Measurements from ENCODE around the gene IGFBP5. TPM values are rescaled to one million over a fixed set of nuclear protein-coding genes. Genes with fewer than 3 reads are reported as not detected.

IGFBP5 gene
- polyA plus RNA-seq, 1 of the 3 experiments (the other 2 are of a cell fraction), result 323 TPM

DNA sequence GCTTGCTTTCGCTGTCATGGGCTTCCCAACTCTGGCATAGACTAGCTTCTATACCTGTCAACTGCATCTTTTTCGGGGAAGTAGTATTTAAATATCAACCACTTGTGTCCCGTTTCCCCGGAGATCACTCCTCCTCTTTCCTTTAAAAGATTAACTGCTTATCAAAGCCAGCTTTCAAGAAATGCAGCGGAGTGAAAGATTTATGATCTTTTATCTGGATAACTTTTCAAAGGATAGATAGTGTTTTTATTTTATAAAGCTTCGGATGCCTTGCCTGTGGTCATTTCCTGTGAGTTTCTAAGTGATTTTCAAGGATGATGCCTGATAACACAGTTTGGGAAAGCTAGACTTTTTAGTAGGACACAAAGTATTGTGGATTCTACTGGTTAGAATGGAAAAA is 2.9 kb upstream of the IGFBP5 start:
- Histone ChIP-seq H2AFZ (ENCODE audit: low read depth) (no peak overlapping the region; the same call in 1 of the 2 replicates), H3K4me1 (ENCODE audit: control insufficient read depth in 1 of 2, insufficient read depth in 2 of 2, low read depth in 1 of 2, low read length in 1 of 2) (peaks cover 44 to 60% of the 10 kb centered on the region in 2 experiments), H3K4me2 (no peak overlapping the region), H3K36me3 (replicated peaks in 1 of 2; ENCODE audit: control insufficient read depth in 1 of 2, insufficient read depth in 2 of 2, low read length in 1 of 2) (no peaks in the 10 kb centered on the region), H3K9me2 (no peaks in the 10 kb centered on the region), H3K27me3 (ENCODE audit: insufficient read depth) (no peaks in the 10 kb centered on the region), H3K4me3 (ENCODE audit: low read depth in 2 of 2, low read length in 1 of 2) (no peak overlapping the region), H3F3A (replicated peaks; ENCODE audit: insufficient read depth) (peaks cover 15% of the 10 kb centered on the region), H3K27ac (ENCODE audit: low read depth in 2 of 2, low read length in 1 of 2) (peak overlapping the region in 1 of 2 experiments; percentile 5; a peak in 1 of 4 replicates), H3K79me2 (ENCODE audit: insufficient read depth) (no peaks in the 10 kb centered on the region), H3K9ac (no peak overlapping the region), H3K9me3 (no peaks in the 10 kb centered on the region), H4K20me1 (ENCODE audit: insufficient read depth) (no peaks in the 10 kb centered on the region)
- 75% methylated on average over 6 of the region's 6 CpGs for WGBS (ENCODE audit: low lambda C conversion rate)
- TF ChIP-seq RAD21 (IDR thresholded peaks at IDR 0.05; ENCODE audit: low read length) (no peak), TAF1 (IDR thresholded peaks at IDR 0.05; ENCODE audit: borderline replicate concordance, low read depth, low read length) (no peak), FOSL2 (IDR thresholded peaks at IDR 0.05; ENCODE audit: borderline replicate concordance, low read depth) (no peak)
- CTCF ChIA-PET, result interaction anchor here (0.6 to 7.5 kb wide), 38 partner anchors 11 to 1058 kb away, joined by 3 to 74 read pairs (median 4); no protein-coding TSS in a partner anchor
- POLR2A ChIA-PET, result interaction anchor here (0.8 to 1.0 kb wide), 2 partner anchors 468 to 1015 kb away, joined by 3 to 4 read pairs; no protein-coding TSS in a partner anchor
- DNase-seq, result no peak

DNA sequence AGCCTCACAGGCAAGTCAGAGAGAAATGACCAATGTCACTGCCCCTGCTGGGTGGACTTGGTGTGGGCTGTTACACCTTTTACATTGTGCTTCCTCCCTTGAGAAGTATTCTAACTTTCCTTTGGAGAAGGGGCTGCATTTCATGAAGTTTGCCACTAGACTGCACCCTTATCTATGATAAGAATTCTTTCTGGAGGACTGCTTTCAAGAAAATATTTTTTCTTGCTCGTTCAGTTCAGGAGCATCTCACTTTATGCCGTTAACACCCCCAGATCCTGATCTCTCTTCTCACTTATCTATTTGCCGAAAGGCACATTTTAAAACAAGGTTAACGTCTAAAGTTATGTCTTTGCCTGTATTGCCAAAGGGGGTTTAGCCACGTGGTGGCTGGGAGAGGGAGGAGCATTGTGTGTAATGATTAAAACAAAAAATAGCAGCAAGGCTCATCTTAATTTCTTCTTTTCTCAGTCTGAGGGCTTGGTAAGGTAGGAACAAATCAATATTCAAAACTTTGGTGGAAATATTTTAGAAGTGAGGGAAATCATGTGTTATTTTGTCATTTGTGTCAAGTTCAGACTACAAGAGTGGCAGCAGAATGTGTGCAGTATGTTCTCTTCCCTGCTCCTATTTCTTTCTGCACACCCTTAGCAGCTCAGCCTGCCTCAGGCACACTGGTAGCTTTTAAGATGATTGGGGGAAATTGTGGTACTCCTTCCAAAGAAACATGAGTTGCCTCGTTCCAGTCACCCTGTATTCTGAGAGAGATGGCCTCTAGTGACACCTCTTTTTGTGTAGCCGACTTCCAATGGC is 1.6 kb upstream of the IGFBP5 start:
- H3K27me3 ChIP-seq (ENCODE audit: insufficient read depth), result no peaks in the 10 kb centered on the region
- H3K4me2 ChIP-seq, result peak overlapping the region; percentile 53; the same call in 1 of the 2 replicates
- H3K79me2 ChIP-seq (ENCODE audit: insufficient read depth), result no peaks in the 10 kb centered on the region
- peak overlapping the region; percentile 40 to 53; a peak in 3 of 4 replicates for H3K27ac ChIP-seq (ENCODE audit: low read depth in 2 of 2, low read length in 1 of 2)
- H3K9me2 ChIP-seq, result no peaks in the 10 kb centered on the region
- H3K9ac ChIP-seq, result no peak overlapping the region
- H4K20me1 ChIP-seq (ENCODE audit: insufficient read depth), result peaks cover 5% of the 10 kb centered on the region; the same call in 1 of the 2 replicates
- 43% methylated on average over 7 of the region's 7 CpGs for WGBS (ENCODE audit: low lambda C conversion rate)
- no peaks in the 10 kb centered on the region for H3K9me3 ChIP-seq
- H3K4me3 ChIP-seq (ENCODE audit: low read depth in 2 of 2, low read length in 1 of 2), result no peak overlapping the region; a peak in 1 of 4 replicates
- ChIA-PET POLR2A (no interaction called here), CTCF (interaction anchor here (0.7 to 7.5 kb wide), 24 partner anchors 10 to 1015 kb away, joined by 3 to 74 read pairs (median 4); no protein-coding TSS in a partner anchor)
- DNase-seq, result no peak
- peaks cover 44 to 60% of the 10 kb centered on the region in 2 experiments for H3K4me1 ChIP-seq (ENCODE audit: control insufficient read depth in 1 of 2, insufficient read depth in 2 of 2, low read depth in 1 of 2, low read length in 1 of 2)
- H3F3A ChIP-seq (replicated peaks; ENCODE audit: insufficient read depth), result peaks cover 18% of the 10 kb centered on the region
- peak overlapping the region; percentile 83; the same call in 1 of the 2 replicates for H2AFZ ChIP-seq (ENCODE audit: low read depth)
- H3K36me3 ChIP-seq (replicated peaks in 1 of 2; ENCODE audit: control insufficient read depth in 1 of 2, insufficient read depth in 2 of 2, low read length in 1 of 2), result no peaks in the 10 kb centered on the region
- TF ChIP-seq FOXJ3 (CRISPR knock-in tag; IDR thresholded peaks at IDR 0.05) (no peak), TEAD4 (IDR thresholded peaks at IDR 0.05; ENCODE audit: borderline replicate concordance, insufficient read depth) (no peak), RAD21 (IDR thresholded peaks at IDR 0.05; ENCODE audit: low read length) (peak; percentile 66), NRF1 (IDR thresholded peaks at IDR 0.05; ENCODE audit: low read depth, low read length) (no peak), NFIC (IDR thresholded peaks at IDR 0.05; ENCODE audit: borderline replicate concordance) (no peak), CHD2 (IDR thresholded peaks at IDR 0.05; ENCODE audit: low read length, partially characterized antibody) (no peak), SIN3A (IDR thresholded peaks at IDR 0.05; ENCODE audit: borderline replicate concordance, low read depth, low read length) (no peak), SMC3 (IDR thresholded peaks at IDR 0.05; ENCODE audit: low read depth, low read length) (peak; percentile 40), TAF1 (IDR thresholded peaks at IDR 0.05; ENCODE audit: borderline replicate concordance, low read depth, low read length) (no peak), FOXM1 (IDR thresholded peaks at IDR 0.05; ENCODE audit: low read depth) (no peak), EP300 (IDR thresholded peaks at IDR 0.05; ENCODE audit: borderline replicate concordance in 1 of 2, low read depth in 1 of 2, low read length in 1 of 2) (no peak), MXI1 (IDR thresholded peaks at IDR 0.05; ENCODE audit: low read depth, low read length) (no peak), RFX5 (IDR thresholded peaks at IDR 0.05; ENCODE audit: low read length) (no peak)
- TF ChIP-seq, protein P1, sequence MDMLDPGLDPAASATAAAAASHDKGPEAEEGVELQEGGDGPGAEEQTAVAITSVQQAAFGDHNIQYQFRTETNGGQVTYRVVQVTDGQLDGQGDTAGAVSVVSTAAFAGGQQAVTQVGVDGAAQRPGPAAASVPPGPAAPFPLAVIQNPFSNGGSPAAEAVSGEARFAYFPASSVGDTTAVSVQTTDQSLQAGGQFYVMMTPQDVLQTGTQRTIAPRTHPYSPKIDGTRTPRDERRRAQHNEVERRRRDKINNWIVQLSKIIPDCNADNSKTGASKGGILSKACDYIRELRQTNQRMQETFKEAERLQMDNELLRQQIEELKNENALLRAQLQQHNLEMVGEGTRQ (IDR thresholded peaks at IDR 0.05; ENCODE audit: borderline replicate concordance, low read depth, low read length), result no peak
- TF ChIP-seq, protein P2, sequence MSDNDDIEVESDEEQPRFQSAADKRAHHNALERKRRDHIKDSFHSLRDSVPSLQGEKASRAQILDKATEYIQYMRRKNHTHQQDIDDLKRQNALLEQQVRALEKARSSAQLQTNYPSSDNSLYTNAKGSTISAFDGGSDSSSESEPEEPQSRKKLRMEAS (IDR thresholded peaks at IDR 0.05; ENCODE audit: low read depth), result peak; percentile 42; the same call in 1 of the 2 replicates
- TF ChIP-seq, protein P3, sequence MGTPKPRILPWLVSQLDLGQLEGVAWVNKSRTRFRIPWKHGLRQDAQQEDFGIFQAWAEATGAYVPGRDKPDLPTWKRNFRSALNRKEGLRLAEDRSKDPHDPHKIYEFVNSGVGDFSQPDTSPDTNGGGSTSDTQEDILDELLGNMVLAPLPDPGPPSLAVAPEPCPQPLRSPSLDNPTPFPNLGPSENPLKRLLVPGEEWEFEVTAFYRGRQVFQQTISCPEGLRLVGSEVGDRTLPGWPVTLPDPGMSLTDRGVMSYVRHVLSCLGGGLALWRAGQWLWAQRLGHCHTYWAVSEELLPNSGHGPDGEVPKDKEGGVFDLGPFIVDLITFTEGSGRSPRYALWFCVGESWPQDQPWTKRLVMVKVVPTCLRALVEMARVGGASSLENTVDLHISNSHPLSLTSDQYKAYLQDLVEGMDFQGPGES (IDR thresholded peaks at IDR 0.05; ENCODE audit: low read depth, low read length), result no peak
- TF ChIP-seq, protein P4, sequence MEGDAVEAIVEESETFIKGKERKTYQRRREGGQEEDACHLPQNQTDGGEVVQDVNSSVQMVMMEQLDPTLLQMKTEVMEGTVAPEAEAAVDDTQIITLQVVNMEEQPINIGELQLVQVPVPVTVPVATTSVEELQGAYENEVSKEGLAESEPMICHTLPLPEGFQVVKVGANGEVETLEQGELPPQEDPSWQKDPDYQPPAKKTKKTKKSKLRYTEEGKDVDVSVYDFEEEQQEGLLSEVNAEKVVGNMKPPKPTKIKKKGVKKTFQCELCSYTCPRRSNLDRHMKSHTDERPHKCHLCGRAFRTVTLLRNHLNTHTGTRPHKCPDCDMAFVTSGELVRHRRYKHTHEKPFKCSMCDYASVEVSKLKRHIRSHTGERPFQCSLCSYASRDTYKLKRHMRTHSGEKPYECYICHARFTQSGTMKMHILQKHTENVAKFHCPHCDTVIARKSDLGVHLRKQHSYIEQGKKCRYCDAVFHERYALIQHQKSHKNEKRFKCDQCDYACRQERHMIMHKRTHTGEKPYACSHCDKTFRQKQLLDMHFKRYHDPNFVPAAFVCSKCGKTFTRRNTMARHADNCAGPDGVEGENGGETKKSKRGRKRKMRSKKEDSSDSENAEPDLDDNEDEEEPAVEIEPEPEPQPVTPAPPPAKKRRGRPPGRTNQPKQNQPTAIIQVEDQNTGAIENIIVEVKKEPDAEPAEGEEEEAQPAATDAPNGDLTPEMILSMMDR (IDR thresholded peaks at IDR 0.05), result peak; percentile 75
- TF ChIP-seq, protein P5, sequence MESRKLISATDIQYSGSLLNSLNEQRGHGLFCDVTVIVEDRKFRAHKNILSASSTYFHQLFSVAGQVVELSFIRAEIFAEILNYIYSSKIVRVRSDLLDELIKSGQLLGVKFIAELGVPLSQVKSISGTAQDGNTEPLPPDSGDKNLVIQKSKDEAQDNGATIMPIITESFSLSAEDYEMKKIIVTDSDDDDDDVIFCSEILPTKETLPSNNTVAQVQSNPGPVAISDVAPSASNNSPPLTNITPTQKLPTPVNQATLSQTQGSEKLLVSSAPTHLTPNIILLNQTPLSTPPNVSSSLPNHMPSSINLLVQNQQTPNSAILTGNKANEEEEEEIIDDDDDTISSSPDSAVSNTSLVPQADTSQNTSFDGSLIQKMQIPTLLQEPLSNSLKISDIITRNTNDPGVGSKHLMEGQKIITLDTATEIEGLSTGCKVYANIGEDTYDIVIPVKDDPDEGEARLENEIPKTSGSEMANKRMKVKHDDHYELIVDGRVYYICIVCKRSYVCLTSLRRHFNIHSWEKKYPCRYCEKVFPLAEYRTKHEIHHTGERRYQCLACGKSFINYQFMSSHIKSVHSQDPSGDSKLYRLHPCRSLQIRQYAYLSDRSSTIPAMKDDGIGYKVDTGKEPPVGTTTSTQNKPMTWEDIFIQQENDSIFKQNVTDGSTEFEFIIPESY (IDR thresholded peaks at IDR 0.05; ENCODE audit: borderline replicate concordance, low read depth), result no peak
